ENCODE measurements around the gene TAF5L. TPM values are rescaled to one million over a fixed set of nuclear protein-coding genes. Genes with fewer than 3 reads are reported as not detected.

TAF5L gene
- total and polyA plus RNA-seq, 2 of the 8 experiments (the other 6 are each of a cell fraction or from before 2014, with no cell fraction given) = 17.7 to 23.3 TPM

- Histone ChIP-seq H2AFZ (ENCODE audit: low read length) (no peak overlapping the region), H2AK5ac (ENCODE audit: low read depth, low read length) (no peak overlapping the region), H3K4me1 (replicated peaks in 1 of 4; ENCODE audit: control insufficient read depth in 3 of 4, insufficient read depth in 4 of 4, low read length in 3 of 4) (no peaks in the 10 kb centered on the region), H2BK120ac (replicated peaks; ENCODE audit: low read depth, low read length) (no peak overlapping the region), H3K27ac (ENCODE audit: low read depth, low read length) (no peak overlapping the region), H4K8ac (ENCODE audit: extremely low read depth, insufficient read depth, low read length) (no peak overlapping the region; the same call in 1 of the 2 replicates), H3K18ac (ENCODE audit: extremely low read depth, low read length) (peak overlapping the region; percentile 60; the same call in 1 of the 2 replicates), H3K79me1 (ENCODE audit: low read depth, low read length) (peaks cover 26% of the 10 kb centered on the region), H3K56ac (replicated peaks; ENCODE audit: insufficient read length, low read depth, low read length) (no peak overlapping the region), H3K36me3 (ENCODE audit: control insufficient read depth in 2 of 4, insufficient read depth in 4 of 4, low read length in 3 of 4) (peaks cover 24 to 56% (median 43%) of the 10 kb centered on the region in 4 experiments), H3K4ac (replicated peaks; ENCODE audit: insufficient read length, low read depth, low read length) (no peak overlapping the region), H2BK15ac (ENCODE audit: low read length) (no peak overlapping the region), H3K9me3 (ENCODE audit: insufficient read depth in 2 of 2, low read depth in 1 of 2, low read length in 1 of 2) (no peaks in the 10 kb centered on the region), H3K23ac (ENCODE audit: insufficient read length) (no peak overlapping the region), H4K20me1 (replicated peaks in 1 of 2; ENCODE audit: control insufficient read depth in 1 of 2, insufficient read depth in 2 of 2, low read length in 2 of 2) (peaks cover 7 to 26% of the 10 kb centered on the region in 2 experiments), H2BK20ac (ENCODE audit: low read length) (no peak overlapping the region), H3K4me2 (ENCODE audit: insufficient read depth in 1 of 2, low read depth in 2 of 2, low read length in 2 of 2) (no peak overlapping the region), H3K79me2 (ENCODE audit: control insufficient read depth in 1 of 2, insufficient read depth in 2 of 2, low read length in 2 of 2) (peaks cover 0 to 59% of the 10 kb centered on the region in 2 experiments; a peak in 2 of 4 replicates), H3K23me2 (ENCODE audit: low read depth, low read length) (no peaks in the 10 kb centered on the region), H3K9ac (replicated peaks in 1 of 4; ENCODE audit: extremely low read depth in 1 of 4, low read depth in 3 of 4, low read length in 3 of 4) (no peak overlapping the region), H3K14ac (ENCODE audit: insufficient read length) (no peak overlapping the region), H2BK5ac (ENCODE audit: low read depth, low read length) (no peak overlapping the region), H4K5ac (ENCODE audit: insufficient read length, low read depth, low read length) (no peak overlapping the region), H3K4me3 (ENCODE audit: extremely low read depth in 1 of 4, insufficient read depth in 2 of 4, low read depth in 3 of 4, low read length in 4 of 4) (no peak overlapping the region), H4K91ac (replicated peaks; ENCODE audit: insufficient read length, low read length) (no peak overlapping the region), H3K27me3 (replicated peaks in 1 of 4; ENCODE audit: control insufficient read depth in 3 of 4, extremely low read depth in 1 of 4, insufficient read depth in 3 of 4, low read length in 3 of 4) (no peaks in the 10 kb centered on the region), H2BK12ac (ENCODE audit: low read depth, low read length) (no peak overlapping the region)
- no peak for TF ChIP-seq TEAD4 (IDR thresholded peaks at IDR 0.05; ENCODE audit: low read depth, low read length)
- no peak for TF ChIP-seq NRF1 (IDR thresholded peaks at IDR 0.05; ENCODE audit: low read depth, low read length)
- TF ChIP-seq RFX5 (IDR thresholded peaks at IDR 0.05; ENCODE audit: borderline replicate concordance, low read depth, low read length) = no peak
- WGBS, 2 experiments (ENCODE audit: extremely low coverage in 1 of 2, insufficient coverage in 1 of 2, insufficient read length in 1 of 2, insufficient replicate concordance in 2 of 2, low coverage in 1 of 2, low lambda C conversion rate in 2 of 2, missing lambda C conversion rate in 1 of 2) = 96% methylated on average over 3 of the region's 3 CpGs; no CpG with 5 or more reads in 1 of the 2 experiments
- DNase-seq (ENCODE audit: low read depth in 1 of 2, low spot score in 2 of 2) = no peak
- FAIRE-seq = no peak
- POLR2A ChIA-PET (ENCODE audit: partially characterized antibody) = no interaction called here
- CTCF ChIA-PET (ENCODE audit: partially characterized antibody) = interaction anchor here (0.6 kb wide), 1 partner anchor 10 kb away, joined by 3 read pairs; no protein-coding TSS in a partner anchor
Observed at GRCh38 chr1:229641306-229641705, 15.4 kb upstream of the TAF5L start.
